CD4-positive, alpha-beta T cell treated with Interferon alpha-2 for 1 hour (primary cell): ENCODE data around the gene ACOX3.
"Not testable (repeated sequence)": the region's sequence is repeated elsewhere in the genome, so short reads cannot be mapped to it uniquely, and the experiment has no call there.

Source experiments
- DNase-seq, 2 donors: peaks; one replicate each; pipeline ENCODE4 v3.0.0-alpha.2; 2020 to 2022

The ACOX3 gene

GRCh38 chr4:8440492-8441311 lies at the start of gene ACOX3, which contains the start of gene TRMT44:
TSS of gene ACOX3 (minus strand) at chr4:8440723. CDS start at chr4:8416521, 24,202 bp downstream.
TSS of gene TRMT44 (plus strand) at chr4:8440777. CDS start at chr4:8440823, 46 bp downstream.
- peak; percentile 91 to 96 for DNase-seq

- DNase-seq: no peak
Measured at GRCh38 chr4:8488791-8489369, 48.4 kb upstream of the ACOX3 start.

- not testable (repeated sequence) for DNase-seq
Measured at GRCh38 chr4:8486643-8487042, 46.1 kb upstream of the ACOX3 start.

- DNase-seq: no peak
Measured at GRCh38 chr4:8480221-8480620, 39.7 kb upstream of the ACOX3 start.

GRCh38 chr4:8478801-8479744 lies 38.5 kb upstream of the ACOX3 start:
- no peak for DNase-seq

- no peak for DNase-seq
Measured at GRCh38 chr4:8478371-8478770, 37.8 kb upstream of the ACOX3 start.

- no peak for DNase-seq
Measured at GRCh38 chr4:8477676-8478075, 37.2 kb upstream of the ACOX3 start.

GRCh38 chr4:8477095-8477635 lies 36.6 kb upstream of the ACOX3 start:
- no peak for DNase-seq

- no peak for DNase-seq
Measured at GRCh38 chr4:8475751-8476575, 35.4 kb upstream of the ACOX3 start.

- no peak for DNase-seq
Measured at GRCh38 chr4:8474856-8475255, 34.3 kb upstream of the ACOX3 start.

GRCh38 chr4:8473920-8474590 lies 33.5 kb upstream of the ACOX3 start:
- no peak for DNase-seq

GRCh38 chr4:8473198-8473919 lies 32.8 kb upstream of the ACOX3 start:
- DNase-seq: no peak

GRCh38 chr4:8472689-8473197 lies 32.2 kb upstream of the ACOX3 start:
- no peak for DNase-seq

- DNase-seq: no peak
Measured at GRCh38 chr4:8472158-8472688, 31.7 kb upstream of the ACOX3 start.

- no peak for DNase-seq
Measured at GRCh38 chr4:8471211-8471875, 30.8 kb upstream of the ACOX3 start.

- no peak for DNase-seq
Measured at GRCh38 chr4:8470451-8471024, 30.0 kb upstream of the ACOX3 start.

GRCh38 chr4:8469550-8469949 lies 29.0 kb upstream of the ACOX3 start:
- DNase-seq: no peak

- DNase-seq: peak; percentile 18 to 45
Measured at GRCh38 chr4:8468746-8469535, 28.4 kb upstream of the ACOX3 start.
